ENCODE data around the gene NCOR2.
"Not testable (repeated sequence)": the region's sequence is repeated elsewhere in the genome, so short reads cannot be mapped to it uniquely, and the experiment has no call there.

NCOR2 gene

GRCh38 chr12:124588751-124589267, 21.4 kb upstream of the NCOR2 start:
- no peak for DNase-seq (ENCODE audit: extremely low read depth, low read depth)
- no peak for TF ChIP-seq CTCF (IDR thresholded peaks at IDR 0.05; ENCODE audit: low read depth, low read length)

- TF ChIP-seq CTCF (IDR thresholded peaks at IDR 0.05; ENCODE audit: low read depth, low read length) = no peak
- DNase-seq (ENCODE audit: extremely low read depth, low read depth) = no peak
Measured at GRCh38 chr12:124588018-124588634, 20.7 kb upstream of the NCOR2 start.

GRCh38 chr12:124586756-124587155, 19.3 kb upstream of the NCOR2 start:
- no peak for DNase-seq (ENCODE audit: extremely low read depth, low read depth)
- TF ChIP-seq CTCF (IDR thresholded peaks at IDR 0.05; ENCODE audit: low read depth, low read length) = no peak

GRCh38 chr12:124584494-124584893, 17.1 kb upstream of the NCOR2 start:
- not testable (repeated sequence) for DNase-seq (ENCODE audit: extremely low read depth, low read depth)

- TF ChIP-seq CTCF (IDR thresholded peaks at IDR 0.05; ENCODE audit: low read depth, low read length) = no peak
- no peak for DNase-seq (ENCODE audit: extremely low read depth, low read depth)
Measured at GRCh38 chr12:124583854-124584253, 16.4 kb upstream of the NCOR2 start.

GRCh38 chr12:124582108-124582424, 14.7 kb upstream of the NCOR2 start:
- no peak for TF ChIP-seq CTCF (IDR thresholded peaks at IDR 0.05; ENCODE audit: low read depth, low read length)

GRCh38 chr12:124581307-124582107, 14.1 kb upstream of the NCOR2 start:
- DNase-seq (ENCODE audit: extremely low read depth, low read depth) = no peak
- no peak for TF ChIP-seq CTCF (IDR thresholded peaks at IDR 0.05; ENCODE audit: low read depth, low read length)

More at GRCh38 chr12:124582108-124582424, 14.7 kb upstream of the NCOR2 start:
- DNase-seq (ENCODE audit: extremely low read depth, low read depth) = no peak
